Tibial artery (tissue), 4 donors: ENCODE measurements around the gene GTF3C2.

Experiments
- DNase-seq, 2 donors: peaks; one replicate each; pipeline ENCODE4 v3.0.0-alpha.2; 2019
- H3K27ac ChIP-seq, 2 donors: fragments of 200-600 bp; sonication (generic) in 1 of 2; 1 replicate in 1 of 2; 2 replicates in 1 of 2; pipeline ENCODE4 v1.5.1; 2018 to 2019; ENCODE audit warnings: mild to moderate bottlenecking in 1 of 2
- H3K27me3 ChIP-seq, 2 donors: fragments of 200-600 bp; sonication (generic) in 1 of 2; one replicate each; pipeline versions ENCODE4 v1.5.1 to v1.6.0; 2016 to 2019
- H3K36me3 ChIP-seq, 3 donors: fragments of 200-600 bp; sonication (generic) in 2 of 3; one replicate each; pipeline ENCODE4 v1.5.1; 2016 to 2019; ENCODE audit warnings: mild to moderate bottlenecking in 2 of 3
- H3K4me1 ChIP-seq, 4 donors: fragments of 200-600 bp; sonication (generic) in 2 of 4; 1 replicate in 3 of 4; 2 replicates in 1 of 4; pipeline ENCODE4 v1.5.1; 2016 to 2019
- H3K4me3 ChIP-seq, 2 donors: fragments of 200-600 bp; sonication (generic) in 1 of 2; 1 replicate in 1 of 2; 2 replicates in 1 of 2; pipeline ENCODE4 v1.5.1; 2018 to 2019; ENCODE audit warnings: mild to moderate bottlenecking in 2 of 2
- H3K9me3 ChIP-seq, 3 donors: fragments of 200-600 bp; sonication (generic) in 1 of 3; one replicate each; pipeline ENCODE4 v1.5.1; 2016 to 2019
- intact Hi-C: fragments of 100-400 bp; cut with DNase I; formaldehyde crosslinking; loops from one replicate; pipeline ENCODE4 v1.15.0; 2023; ENCODE audit warnings: low total_unique reads
- TF ChIP-seq, protein P1 (sequence below), 2 experiments: fragments of 200-600 bp in 1 of 2; fragments of 450-650 bp in 1 of 2; IDR thresholded peaks; one replicate each; pipeline ENCODE4 v1.5.1; 2017 to 2019; ENCODE audit warnings: antibody characterized with exemption in 2 of 2, mild to moderate bottlenecking in 1 of 2, moderate library complexity in 1 of 2

Gene GTF3C2

DNA sequence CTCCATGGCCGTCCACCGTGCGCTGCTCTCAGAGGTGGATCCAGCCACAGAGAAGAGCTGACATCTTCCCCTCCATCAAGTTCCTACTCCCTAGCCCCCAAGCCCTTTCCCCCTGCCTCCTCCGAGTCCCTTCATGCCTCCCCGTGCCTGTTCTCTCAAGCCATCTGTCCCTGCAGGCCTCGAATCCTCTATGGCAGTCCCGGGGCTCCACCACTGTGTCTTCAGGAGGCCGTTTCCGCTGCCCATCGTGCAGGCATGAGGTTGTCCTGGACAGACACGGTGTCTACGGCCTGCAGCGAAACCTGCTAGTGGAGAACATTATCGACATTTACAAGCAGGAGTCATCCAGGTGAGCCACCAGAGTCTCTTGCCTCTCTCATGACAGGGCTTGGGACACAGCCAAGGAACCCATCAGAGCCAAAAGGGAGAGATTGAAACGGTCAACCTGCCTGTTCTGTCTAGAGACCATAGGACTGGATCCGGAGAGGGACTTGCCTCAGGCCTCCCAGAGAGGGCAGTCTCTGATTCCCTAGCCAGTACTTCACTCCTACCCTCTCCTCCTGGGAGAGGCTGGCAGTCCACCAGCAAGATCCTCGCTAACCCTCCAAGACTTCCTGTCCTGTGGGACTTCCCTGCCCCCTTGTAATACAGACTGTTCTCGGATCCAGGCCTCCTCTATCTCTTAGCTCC, 58.0 kb downstream of the GTF3C2 start:
- Histone ChIP-seq H3K27me3 (peaks cover 0 to 30% of the 10 kb centered on the region in 2 donors), H3K4me1 (peaks cover 0 to 3% (median 0%) of the 10 kb centered on the region in 4 donors), H3K9me3 (no peaks in the 10 kb centered on the region), H3K27ac (no peak overlapping the region), H3K36me3 (no peaks in the 10 kb centered on the region), H3K4me3 (no peak overlapping the region)
- no peak for DNase-seq
- TF ChIP-seq, protein P1, sequence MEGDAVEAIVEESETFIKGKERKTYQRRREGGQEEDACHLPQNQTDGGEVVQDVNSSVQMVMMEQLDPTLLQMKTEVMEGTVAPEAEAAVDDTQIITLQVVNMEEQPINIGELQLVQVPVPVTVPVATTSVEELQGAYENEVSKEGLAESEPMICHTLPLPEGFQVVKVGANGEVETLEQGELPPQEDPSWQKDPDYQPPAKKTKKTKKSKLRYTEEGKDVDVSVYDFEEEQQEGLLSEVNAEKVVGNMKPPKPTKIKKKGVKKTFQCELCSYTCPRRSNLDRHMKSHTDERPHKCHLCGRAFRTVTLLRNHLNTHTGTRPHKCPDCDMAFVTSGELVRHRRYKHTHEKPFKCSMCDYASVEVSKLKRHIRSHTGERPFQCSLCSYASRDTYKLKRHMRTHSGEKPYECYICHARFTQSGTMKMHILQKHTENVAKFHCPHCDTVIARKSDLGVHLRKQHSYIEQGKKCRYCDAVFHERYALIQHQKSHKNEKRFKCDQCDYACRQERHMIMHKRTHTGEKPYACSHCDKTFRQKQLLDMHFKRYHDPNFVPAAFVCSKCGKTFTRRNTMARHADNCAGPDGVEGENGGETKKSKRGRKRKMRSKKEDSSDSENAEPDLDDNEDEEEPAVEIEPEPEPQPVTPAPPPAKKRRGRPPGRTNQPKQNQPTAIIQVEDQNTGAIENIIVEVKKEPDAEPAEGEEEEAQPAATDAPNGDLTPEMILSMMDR (IDR thresholded peaks at IDR 0.05) = no peak
- intact Hi-C loops = no loop called here

DNA sequence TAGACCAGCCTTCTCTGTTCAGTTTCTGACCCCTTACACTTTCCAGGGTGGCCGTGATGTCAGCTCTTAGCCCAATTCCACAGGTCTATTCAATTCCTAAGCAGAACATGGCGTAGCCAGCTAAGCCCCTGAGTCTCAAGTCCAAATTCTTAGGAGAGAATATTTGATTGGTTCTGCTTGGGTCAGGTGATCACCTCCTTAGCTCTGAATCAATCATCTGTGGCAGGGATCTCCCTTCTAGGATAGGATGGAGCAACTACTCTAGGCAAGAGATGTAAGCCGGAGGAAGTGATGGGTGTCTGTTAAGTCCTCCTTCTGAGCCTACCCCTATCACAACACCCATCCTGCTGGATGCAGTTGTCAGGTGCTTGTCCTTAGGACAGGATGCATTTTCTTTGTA, 59.4 kb downstream of the GTF3C2 start:
- DNase-seq = no peak
- no peaks in the 10 kb centered on the region for H3K9me3 ChIP-seq
- intact Hi-C loops = no loop called here

DNA sequence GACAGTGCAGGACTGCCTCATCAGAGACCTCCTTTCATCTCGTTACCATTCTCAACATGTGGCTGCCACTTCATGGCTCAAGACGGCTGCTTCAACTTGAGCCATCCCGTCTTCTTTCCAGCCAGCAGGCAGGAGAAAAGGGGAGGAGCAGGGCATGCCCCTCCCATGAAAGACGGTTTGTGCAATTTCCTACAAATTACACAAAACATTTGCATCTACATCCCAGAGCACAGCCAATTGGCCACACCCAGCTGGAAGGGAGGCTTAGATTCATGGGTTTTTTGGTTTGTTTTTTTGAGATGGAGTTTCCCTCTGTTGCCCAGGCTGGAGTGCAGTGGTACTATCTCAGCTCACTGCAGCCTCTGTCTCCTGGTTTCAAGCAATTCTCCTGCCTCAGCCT, 60.1 kb downstream of the GTF3C2 start:
- Histone ChIP-seq H3K27ac (no peak overlapping the region), H3K4me3 (no peak overlapping the region), H3K9me3 (no peaks in the 10 kb centered on the region), H3K4me1 (no peaks in the 10 kb centered on the region), H3K27me3 (peaks cover 0 to 32% of the 10 kb centered on the region in 2 donors), H3K36me3 (no peaks in the 10 kb centered on the region)
- TF ChIP-seq, protein P1 (IDR thresholded peaks at IDR 0.05) = no peak
- no peak for DNase-seq
- intact Hi-C loops = no loop called here

More for the DNA sequence above, 59.4 kb downstream of the GTF3C2 start:
- H3K4me3 ChIP-seq = no peak overlapping the region
- H3K4me1 ChIP-seq = no peaks in the 10 kb centered on the region
- no peaks in the 10 kb centered on the region for H3K36me3 ChIP-seq
- TF ChIP-seq, protein P1 (IDR thresholded peaks at IDR 0.05) = no peak
- peaks cover 0 to 32% of the 10 kb centered on the region in 2 donors for H3K27me3 ChIP-seq
- no peak overlapping the region for H3K27ac ChIP-seq

DNA sequence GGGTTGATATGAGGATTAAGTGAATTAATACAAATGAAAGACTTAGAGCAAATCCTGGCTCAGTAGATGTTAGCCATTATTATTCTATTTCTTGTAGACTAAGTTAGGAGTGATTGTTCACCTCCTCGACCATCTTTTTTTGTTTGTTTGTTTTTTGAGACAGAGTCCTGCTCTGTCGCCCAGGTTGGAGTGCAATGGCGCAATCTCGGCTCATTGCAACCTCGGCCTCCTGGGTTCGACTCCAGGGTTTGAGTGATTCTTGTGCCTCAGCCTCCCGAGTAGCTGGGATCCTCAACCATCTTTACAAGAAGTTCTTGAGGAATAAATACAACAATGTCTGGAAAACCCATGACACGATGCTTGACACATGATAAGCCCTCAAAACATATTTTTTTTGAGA, 61.6 kb downstream of the GTF3C2 start:
- no peak overlapping the region for H3K27ac ChIP-seq
- H3K36me3 ChIP-seq = no peaks in the 10 kb centered on the region
- DNase-seq = no peak
- TF ChIP-seq, protein P1 (IDR thresholded peaks at IDR 0.05) = no peak
- H3K4me3 ChIP-seq = no peak overlapping the region
- no peaks in the 10 kb centered on the region for H3K9me3 ChIP-seq
- intact Hi-C loops = no loop called here
- peaks cover 0 to 41% of the 10 kb centered on the region in 2 donors for H3K27me3 ChIP-seq
- H3K4me1 ChIP-seq = no peaks in the 10 kb centered on the region

DNA sequence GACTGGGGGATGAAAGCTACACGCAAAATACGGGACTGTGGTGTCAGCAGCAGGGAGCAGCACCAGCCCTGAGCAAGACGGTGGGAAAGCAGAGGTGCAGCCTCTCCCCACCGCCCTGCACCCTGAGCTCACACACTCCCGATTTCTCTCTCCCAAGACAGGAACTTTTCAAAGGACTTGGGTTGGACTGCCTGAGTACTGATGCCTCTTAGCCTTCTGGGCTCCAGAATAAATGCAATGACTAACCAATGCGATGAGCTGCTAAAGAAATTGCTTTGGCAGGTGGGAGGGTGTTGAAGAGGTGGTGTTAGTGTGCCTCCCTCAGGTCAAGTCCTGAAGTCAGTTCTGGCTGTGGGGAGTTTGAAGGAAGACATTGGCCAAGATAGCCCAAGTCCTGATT, 64.7 kb downstream of the GTF3C2 start:
- Histone ChIP-seq H3K4me1 (no peaks in the 10 kb centered on the region), H3K4me3 (no peak overlapping the region), H3K27me3 (peaks cover 0 to 29% of the 10 kb centered on the region in 2 donors), H3K9me3 (no peaks in the 10 kb centered on the region), H3K27ac (no peak overlapping the region), H3K36me3 (no peaks in the 10 kb centered on the region)
- intact Hi-C loops = no loop called here
- DNase-seq = no peak
- TF ChIP-seq, protein P1 (IDR thresholded peaks at IDR 0.05) = no peak
